CD4-positive, alpha-beta T cell (primary cell): ENCODE results near the gene ABCC4. TPM values are rescaled to one million over a fixed set of nuclear protein-coding genes. Genes with fewer than 3 reads are reported as not detected.
A peak's percentile ranks its signal among the peaks of the same experiment; 100 is the strongest.

Experiments used
- ATAC-seq: fragments of 200-7000 bp; cut with Tn5 transposase; one replicate; pipeline ENCODE4 v1.10.0; 2022; ENCODE audit warnings: mild to moderate bottlenecking; ENCODE audit not compliant: poor library complexity
- CTCF ChIA-PET: fragments of 350-600 bp; sonication (Branson Sonifier 250); formaldehyde crosslinking; loops from one replicate; lab custom pipeline; 2021; ENCODE audit warnings: antibody characterized with exemption, inconsistent platforms; lab: Charles Lee
- POLR2A ChIA-PET: fragments of 350-600 bp; sonication (Branson Sonifier 250); formaldehyde crosslinking; loops from one replicate; lab custom pipeline; 2021; ENCODE audit warnings: antibody characterized with exemption, inconsistent platforms; lab: Charles Lee
- DNase-seq, 14 experiments: peaks; one replicate each; pipeline ENCODE4 v3.0.0-alpha.2; 2013 to 2020; ENCODE audit warnings: mixed read lengths in 2 of 14
- H3K27ac ChIP-seq, 2 donors: one replicate each; pipeline versions ENCODE4 v1.5.1 to v1.7.0; 2013; ENCODE audit warnings: low read length in 2 of 2, low read depth in 1 of 2, mild to moderate bottlenecking in 1 of 2
- H3K27me3 ChIP-seq, 2 experiments: 1 replicate in 1 of 2; 2 replicates in 1 of 2; pipeline versions ENCODE4 v1.6.1 to v1.7.0; 2013; ENCODE audit warnings: low read length in 2 of 2, control low read depth in 1 of 2, mild to moderate bottlenecking in 1 of 2, moderate library complexity in 1 of 2; ENCODE audit not compliant: insufficient read depth in 2 of 2, control insufficient read depth in 1 of 2
- H3K36me3 ChIP-seq: one replicate; pipeline ENCODE4 v1.6.1; 2013; ENCODE audit warnings: low read length, control low read depth; ENCODE audit not compliant: insufficient read depth
- H3K4me1 ChIP-seq: one replicate; pipeline ENCODE4 v1.6.1; 2013; ENCODE audit warnings: low read length, control low read depth; ENCODE audit not compliant: insufficient read depth
- H3K4me3 ChIP-seq: one replicate; pipeline ENCODE4 v1.5.1; 2013; ENCODE audit warnings: mild to moderate bottlenecking, low read length, moderate library complexity
- H3K9me3 ChIP-seq, 2 experiments: 1 replicate in 1 of 2; 2 replicates in 1 of 2; pipeline versions ENCODE4 v1.6.1 to v1.7.0; 2013; ENCODE audit warnings: low read length in 2 of 2, mild to moderate bottlenecking in 2 of 2, control low read depth in 1 of 2, moderate library complexity in 1 of 2; ENCODE audit not compliant: control insufficient read depth in 1 of 2, insufficient read depth in 1 of 2
- H3K27ac Mint-ChIP-seq: one replicate; pipeline ENCODE4 v1.8.0; 2020; ENCODE audit warnings: mixed read lengths
- H3K27me3 Mint-ChIP-seq: one replicate; pipeline ENCODE4 v1.8.0; 2021; ENCODE audit warnings: mixed read lengths
- H3K36me3 Mint-ChIP-seq: one replicate; pipeline ENCODE4 v1.8.0; 2021; ENCODE audit warnings: low read depth, mixed read lengths
- H3K4me1 Mint-ChIP-seq: one replicate; pipeline ENCODE4 v1.8.0; 2021; ENCODE audit warnings: low read depth, mixed read lengths
- H3K4me3 Mint-ChIP-seq: one replicate; pipeline ENCODE4 v1.8.0; 2020; ENCODE audit warnings: mild to moderate bottlenecking, mixed read lengths
- H3K9me3 Mint-ChIP-seq: one replicate; pipeline ENCODE4 v1.8.0; 2020; ENCODE audit warnings: mixed read lengths
- intact Hi-C, 2 experiments: fragments of 100-400 bp; cut with DNase I in 1 of 2; cut with micrococcal nuclease in 1 of 2; formaldehyde crosslinking; loops; one replicate each; pipeline versions ENCODE4 v1.15.1 to v1.9.0; 2023 to 2025; cut with DNase I, micrococcal nuclease
- total RNA-seq, 174 experiments: library from RNA in 2 of 174; stranded (reverse) in 2 of 174; gene quantifications; one replicate each; pipeline ENCODE4 v1.2.3 and lab custom pipeline; 2021 to 2026
- TF ChIP-seq, protein P1 (sequence below): fragments of 200-600 bp; IDR thresholded peaks from one replicate; pipeline ENCODE4 v1.8.0; 2022; ENCODE audit warnings: antibody characterized with exemption, mild to moderate bottlenecking

Gene ABCC4
- total RNA-seq, 2 experiments from 2014 or later, result 4.0 to 4.4 TPM

DNA sequence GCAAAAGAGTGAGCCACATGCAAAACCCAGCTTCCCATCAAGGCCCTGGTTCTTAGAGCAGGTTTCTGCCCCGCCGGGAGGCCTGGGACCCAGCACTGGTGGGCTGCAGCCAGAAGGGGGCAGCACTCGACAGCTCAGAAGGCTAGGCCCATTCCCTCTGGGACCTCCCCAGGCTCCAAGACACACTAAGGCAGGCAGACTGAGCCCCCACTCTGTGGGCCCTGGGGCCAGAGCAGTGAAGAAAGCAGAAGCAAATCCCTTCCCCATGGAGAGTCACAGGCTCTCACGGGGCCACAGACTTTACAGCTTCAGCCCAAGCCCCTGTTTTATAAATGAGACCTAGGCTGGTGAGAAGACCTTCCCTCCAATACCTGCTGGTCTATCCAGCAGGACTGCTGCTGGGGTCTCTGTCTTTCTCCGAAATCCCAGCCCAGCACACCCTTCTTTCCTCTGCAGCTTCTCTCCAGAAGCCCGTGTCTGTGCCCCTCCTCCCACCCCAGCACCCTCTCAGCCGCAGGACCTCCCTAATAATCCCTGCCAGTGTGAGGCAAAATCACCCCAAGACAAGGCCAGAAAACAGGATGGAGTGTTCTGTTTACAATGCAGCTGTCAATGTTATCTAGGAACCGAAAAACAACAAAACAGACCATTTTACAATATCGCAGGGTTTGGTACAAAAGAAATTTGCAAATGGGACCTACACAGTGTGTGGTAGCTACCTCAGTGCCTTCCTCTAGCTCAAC, 109.3 kb downstream of the ABCC4 start:
- CTCF ChIA-PET, result interaction anchor here (1.0 to 4.6 kb wide), 6 partner anchors 9 to 641 kb away, joined by 3 to 37 read pairs (median 3); no protein-coding TSS in a partner anchor
- intact Hi-C loops, result loop anchor here in 1 of 2 experiments (1.0 to 10.0 kb wide), 3 partner anchors 212 to 643 kb away; no protein-coding TSS in a partner anchor
- Histone ChIP-seq H3K36me3 (no peaks in the 10 kb centered on the region), H3K9me3 (no peaks in the 10 kb centered on the region), H3K27ac (no peak overlapping the region), H3K27me3 (no peaks in the 10 kb centered on the region), H3K4me3 (no peak overlapping the region), H3K4me1 (peaks cover 2% of the 10 kb centered on the region)
- no peak overlapping the region for H3K4me3 Mint-ChIP-seq
- peaks cover 5% of the 10 kb centered on the region for H3K36me3 Mint-ChIP-seq
- H3K4me1 Mint-ChIP-seq, result peaks cover 17% of the 10 kb centered on the region
- ATAC-seq (peak; percentile 70), DNase-seq (peak; percentile 12 to 75 (median 46))
- POLR2A ChIA-PET, result interaction anchor here (0.6 to 0.7 kb wide), 2 partner anchors 213 to 231 kb away, joined by 3 read pairs; no protein-coding TSS in a partner anchor
- H3K9me3 Mint-ChIP-seq, result no peaks in the 10 kb centered on the region
- no peaks in the 10 kb centered on the region for H3K27me3 Mint-ChIP-seq
- H3K27ac Mint-ChIP-seq, result peak overlapping the region; percentile 24
- TF ChIP-seq, protein P1, sequence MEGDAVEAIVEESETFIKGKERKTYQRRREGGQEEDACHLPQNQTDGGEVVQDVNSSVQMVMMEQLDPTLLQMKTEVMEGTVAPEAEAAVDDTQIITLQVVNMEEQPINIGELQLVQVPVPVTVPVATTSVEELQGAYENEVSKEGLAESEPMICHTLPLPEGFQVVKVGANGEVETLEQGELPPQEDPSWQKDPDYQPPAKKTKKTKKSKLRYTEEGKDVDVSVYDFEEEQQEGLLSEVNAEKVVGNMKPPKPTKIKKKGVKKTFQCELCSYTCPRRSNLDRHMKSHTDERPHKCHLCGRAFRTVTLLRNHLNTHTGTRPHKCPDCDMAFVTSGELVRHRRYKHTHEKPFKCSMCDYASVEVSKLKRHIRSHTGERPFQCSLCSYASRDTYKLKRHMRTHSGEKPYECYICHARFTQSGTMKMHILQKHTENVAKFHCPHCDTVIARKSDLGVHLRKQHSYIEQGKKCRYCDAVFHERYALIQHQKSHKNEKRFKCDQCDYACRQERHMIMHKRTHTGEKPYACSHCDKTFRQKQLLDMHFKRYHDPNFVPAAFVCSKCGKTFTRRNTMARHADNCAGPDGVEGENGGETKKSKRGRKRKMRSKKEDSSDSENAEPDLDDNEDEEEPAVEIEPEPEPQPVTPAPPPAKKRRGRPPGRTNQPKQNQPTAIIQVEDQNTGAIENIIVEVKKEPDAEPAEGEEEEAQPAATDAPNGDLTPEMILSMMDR, result peak; percentile 67

DNA sequence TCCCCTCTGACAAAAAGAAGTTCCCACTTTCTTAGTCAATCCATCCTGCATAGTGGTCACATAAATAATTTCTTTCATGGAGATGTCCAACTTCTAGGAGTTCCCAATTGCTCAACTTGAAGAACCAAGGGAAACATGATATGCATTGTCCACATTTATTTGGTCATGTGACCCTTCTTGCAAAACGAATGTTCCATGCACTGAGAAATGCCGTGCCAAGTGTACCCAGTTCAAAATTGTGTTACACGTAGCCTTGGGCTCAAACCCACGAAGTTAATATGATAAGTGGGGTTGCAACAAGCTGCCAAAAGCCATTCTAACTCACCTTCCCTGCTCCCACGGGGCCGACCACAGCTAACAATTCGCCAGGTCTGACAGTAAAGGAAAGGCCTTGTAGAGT, 113.1 kb downstream of the ABCC4 start:
- H3K27ac Mint-ChIP-seq, result peak overlapping the region; percentile 53
- H3K27ac ChIP-seq, result no peak overlapping the region
- no peak overlapping the region for H3K4me3 ChIP-seq
- no peak overlapping the region for H3K4me3 Mint-ChIP-seq
- intact Hi-C loops, result loop anchor here in 1 of 2 experiments (2.0 to 10.0 kb wide), 5 partner anchors 114 to 633 kb away; partner anchors contain the start of genes ABCC4 and GPR180
- peaks cover 53% of the 10 kb centered on the region for H3K4me1 Mint-ChIP-seq
- H3K9me3 ChIP-seq, result peaks cover 0 to 3% of the 10 kb centered on the region in 2 experiments
- no peaks in the 10 kb centered on the region for H3K9me3 Mint-ChIP-seq
- ATAC-seq (no peak), DNase-seq (no peak)
- CTCF ChIA-PET, result interaction anchor here (1.2 to 4.6 kb wide), 6 partner anchors 13 to 291 kb away, joined by 3 to 40 read pairs (median 6); no protein-coding TSS in a partner anchor
- no peaks in the 10 kb centered on the region for H3K36me3 ChIP-seq
- peaks cover 38% of the 10 kb centered on the region for H3K4me1 ChIP-seq
- no peaks in the 10 kb centered on the region for H3K27me3 Mint-ChIP-seq
- H3K27me3 ChIP-seq, result no peaks in the 10 kb centered on the region
- H3K36me3 Mint-ChIP-seq, result no peaks in the 10 kb centered on the region
- POLR2A ChIA-PET, result interaction anchor here (1.9 kb wide), 1 partner anchor 193 kb away, joined by 9 read pairs; no protein-coding TSS in a partner anchor
- TF ChIP-seq, protein P1, result no peak

DNA sequence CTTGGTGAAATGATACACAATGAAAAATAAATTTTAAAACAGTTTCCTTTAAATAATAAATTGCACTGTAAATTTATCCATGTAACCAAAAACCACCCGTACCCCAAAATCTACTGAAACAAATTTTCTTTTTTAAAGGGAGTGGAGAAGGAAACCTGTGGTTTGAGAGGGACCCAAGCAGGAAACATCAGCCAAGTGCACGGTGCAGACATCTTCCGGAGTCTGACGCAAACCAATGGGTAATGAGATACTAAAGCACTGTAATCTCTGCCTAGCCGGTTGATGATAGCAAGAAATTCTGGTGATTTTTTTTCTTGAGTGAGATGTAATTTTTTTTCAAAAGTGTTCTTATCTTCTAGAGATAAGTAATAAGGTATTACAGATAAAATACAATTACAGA, 115.4 kb downstream of the ABCC4 start:
- intact Hi-C loops, result loop anchor here (1.0 to 10.0 kb wide), 6 partner anchors 10 to 631 kb away; partner anchors contain the start of genes ABCC4 (in 2 of the 2) and GPR180 (in 1 of the 2)
- Mint-ChIP-seq H3K36me3 (peaks cover 7% of the 10 kb centered on the region), H3K27me3 (no peaks in the 10 kb centered on the region), H3K27ac (peak overlapping the region; percentile 93), H3K4me1 (peaks cover 76% of the 10 kb centered on the region), H3K4me3 (peak overlapping the region; percentile 83), H3K9me3 (peaks cover 2% of the 10 kb centered on the region)
- CTCF ChIA-PET, result interaction anchor here (2.2 kb wide), 1 partner anchor 218 kb away, joined by 6 read pairs; no protein-coding TSS in a partner anchor
- Histone ChIP-seq H3K36me3 (no peaks in the 10 kb centered on the region), H3K9me3 (peaks cover 0 to 3% of the 10 kb centered on the region in 2 experiments), H3K27me3 (no peaks in the 10 kb centered on the region), H3K4me3 (peak overlapping the region; percentile 30), H3K4me1 (peaks cover 45% of the 10 kb centered on the region), H3K27ac (peak overlapping the region; percentile 60 to 84)
- ATAC-seq (peak; percentile 96), DNase-seq (peak in 13 of 14 experiments; percentile 24 to 84 (median 48))
- TF ChIP-seq, protein P1, result no peak
- POLR2A ChIA-PET, result no interaction called here
